ENCODE results near the gene SENP7.

DNA sequence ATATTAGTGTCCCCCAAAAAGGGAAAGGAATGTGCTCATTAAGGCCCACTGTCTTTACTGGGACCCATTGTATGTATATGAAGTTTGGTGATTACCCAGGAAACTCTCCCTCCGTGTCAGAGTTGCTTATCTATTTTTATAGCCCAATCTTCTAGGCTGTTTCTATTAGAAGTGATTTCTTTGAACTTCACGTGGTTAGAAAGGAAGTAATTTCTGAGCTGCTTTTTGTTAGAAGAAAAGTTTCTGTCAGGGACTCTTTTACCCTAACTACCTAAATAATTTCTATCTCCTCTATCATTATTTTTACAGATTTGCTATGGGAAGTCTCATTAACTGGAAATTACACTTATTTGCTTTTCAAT is 17.7 kb upstream of the SENP7 start:
- TF ChIP-seq EZH2phosphoT487 (IDR thresholded peaks at IDR 0.05; ENCODE audit: insufficient read depth, low read depth) (no peak), EZH2 (IDR thresholded peaks at IDR 0.05; ENCODE audit: insufficient read depth, poor library complexity, severe bottlenecking) (no peak)

Data from GM23248 (cell line).